Stimulated activated CD8-positive, alpha-beta memory T cell treated with anti-CD3 and anti-CD28 coated beads, Interleukin-4, amount 100 ng/mL, for 4 hours (primary cell): ENCODE measurements around the gene COMT.
A peak's percentile ranks its signal among the peaks of the same experiment; 100 is the strongest.
"Not testable (repeated sequence)": the region's sequence is repeated elsewhere in the genome, so short reads cannot be mapped to it uniquely, and the experiment has no call there.

Source experiments
- DNase-seq, 2 donors: peaks; one replicate each; pipeline ENCODE4 v3.0.0-alpha.2; 2020; ENCODE audit warnings: low read depth in 2 of 2, low spot score in 1 of 2

Gene COMT

GRCh38 chr22:19941365-19942082, at the start of gene COMT, which contains the start of gene TXNRD2:
TSS of gene COMT (plus strand) at chr22:19941772. CDS start at chr22:19962527, 20,755 bp downstream.
TSS of gene TXNRD2 (minus strand) at chr22:19941818. CDS start at chr22:19941803, 15 bp downstream.
- DNase-seq: peak; percentile 35 to 37

GRCh38 chr22:19892257-19892879, 49.2 kb upstream of the COMT start:
- DNase-seq: peak in 1 of 2 donors; percentile 10

- DNase-seq: no peak
Observed at GRCh38 chr22:19892925-19893324, 48.6 kb upstream of the COMT start.

- DNase-seq: no peak
Observed at GRCh38 chr22:19893363-19893762, 48.2 kb upstream of the COMT start.

GRCh38 chr22:19895160-19895849, 46.3 kb upstream of the COMT start:
- DNase-seq: no peak

DNA sequence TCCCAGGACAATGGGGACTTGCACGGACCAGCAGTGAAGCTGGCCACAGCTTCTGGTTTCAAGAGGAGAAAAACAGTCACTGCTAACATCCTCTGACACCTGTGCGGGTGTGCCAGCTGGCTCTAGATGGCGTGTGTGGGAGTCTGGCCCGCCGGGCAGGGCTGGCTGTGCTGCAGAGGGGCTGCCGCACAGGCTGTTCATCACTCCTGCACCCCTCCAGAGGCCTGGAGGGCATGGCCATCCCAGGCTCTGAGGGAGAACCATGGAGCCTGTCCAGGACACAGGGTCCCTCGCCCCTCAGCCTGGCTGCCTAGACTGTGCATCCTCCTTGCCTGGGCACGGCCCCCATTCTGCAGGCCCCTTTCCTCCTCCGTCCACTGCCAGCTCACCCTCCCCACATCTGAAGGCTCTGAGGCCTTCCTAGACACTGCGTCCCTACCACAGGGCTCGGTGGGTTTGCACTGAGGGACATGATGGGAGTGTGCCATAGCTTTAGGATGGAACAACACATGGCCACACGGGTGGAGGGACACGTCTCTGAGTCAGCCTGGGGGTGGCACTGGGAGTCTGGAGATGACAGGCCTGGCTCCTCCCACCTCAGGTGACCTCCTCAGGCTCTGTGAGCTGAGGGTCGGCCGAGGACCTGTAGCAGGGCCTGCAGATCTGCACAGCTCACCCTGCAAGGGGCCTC, 44.8 kb upstream of the COMT start:
- no peak for DNase-seq

GRCh38 chr22:19897726-19898125, 43.8 kb upstream of the COMT start:
- DNase-seq: no peak

DNA sequence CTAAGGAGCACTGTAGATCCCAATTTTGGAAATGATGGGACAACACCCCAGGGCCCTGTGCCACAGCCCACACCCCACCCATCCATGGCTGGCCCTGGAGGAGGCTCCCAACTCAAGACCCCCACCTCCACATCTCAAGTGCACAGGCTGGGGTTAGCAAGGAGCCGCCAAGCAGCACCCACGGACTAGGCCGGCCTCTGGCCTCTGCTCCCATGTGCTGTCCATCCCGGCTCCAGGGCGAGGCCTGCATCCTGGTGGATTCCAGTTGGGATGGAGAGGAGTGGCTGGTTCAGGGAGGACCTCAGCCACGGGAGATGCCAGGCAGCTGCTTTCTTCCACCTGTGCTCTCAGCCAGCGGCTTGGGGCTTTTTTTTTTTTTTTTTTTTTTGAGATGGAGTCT, 43.4 kb upstream of the COMT start:
- DNase-seq: no peak

GRCh38 chr22:19898831-19899567, 42.6 kb upstream of the COMT start:
- DNase-seq: no peak

- DNase-seq: no peak
Observed at GRCh38 chr22:19900707-19901436, 40.7 kb upstream of the COMT start.

GRCh38 chr22:19901577-19902244, 39.9 kb upstream of the COMT start:
- DNase-seq: no peak

DNA sequence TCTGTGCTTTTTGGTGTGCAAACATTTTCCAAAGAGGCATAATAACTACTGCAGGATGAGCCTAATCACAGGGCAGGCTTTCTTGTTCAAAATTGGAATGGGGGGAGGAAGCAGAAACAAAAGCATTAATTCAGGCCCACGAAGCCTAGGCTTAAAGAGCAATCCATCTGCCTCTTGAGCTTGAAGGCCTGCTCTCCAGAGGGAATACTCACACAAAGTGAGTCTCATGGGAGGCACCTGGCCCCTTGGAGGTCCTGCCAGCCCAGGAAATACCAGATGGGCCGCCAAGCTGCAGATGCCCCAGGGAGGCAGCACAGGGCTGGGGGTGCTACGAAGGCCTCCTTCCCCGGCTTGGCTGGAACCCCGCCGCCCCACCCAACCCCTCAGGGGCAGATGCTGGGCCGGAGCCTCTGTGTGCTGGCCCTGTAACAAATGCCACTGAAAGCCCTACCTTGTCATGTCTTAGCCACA, 39.3 kb upstream of the COMT start:
- DNase-seq: no peak

DNA sequence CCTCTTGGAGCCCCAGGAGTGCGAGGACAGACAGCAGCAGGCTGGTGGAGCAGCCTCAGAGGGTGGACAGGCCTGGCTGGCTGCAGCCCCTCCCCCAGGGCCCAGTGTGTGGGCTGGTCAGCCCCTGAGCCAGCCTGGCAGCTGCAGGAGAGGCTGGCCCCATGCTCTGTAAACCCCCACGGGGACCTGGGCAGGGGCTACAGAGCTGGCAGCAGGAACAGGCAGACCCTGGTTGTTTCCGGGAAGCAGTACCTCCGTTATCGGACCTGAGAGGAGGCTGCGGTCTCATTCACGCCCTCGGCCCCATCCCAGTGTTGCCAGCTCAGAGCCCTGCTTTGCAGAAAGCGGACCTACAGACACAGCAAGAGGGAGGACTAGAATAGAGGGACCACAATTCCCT, 38.5 kb upstream of the COMT start:
- no peak for DNase-seq

DNA sequence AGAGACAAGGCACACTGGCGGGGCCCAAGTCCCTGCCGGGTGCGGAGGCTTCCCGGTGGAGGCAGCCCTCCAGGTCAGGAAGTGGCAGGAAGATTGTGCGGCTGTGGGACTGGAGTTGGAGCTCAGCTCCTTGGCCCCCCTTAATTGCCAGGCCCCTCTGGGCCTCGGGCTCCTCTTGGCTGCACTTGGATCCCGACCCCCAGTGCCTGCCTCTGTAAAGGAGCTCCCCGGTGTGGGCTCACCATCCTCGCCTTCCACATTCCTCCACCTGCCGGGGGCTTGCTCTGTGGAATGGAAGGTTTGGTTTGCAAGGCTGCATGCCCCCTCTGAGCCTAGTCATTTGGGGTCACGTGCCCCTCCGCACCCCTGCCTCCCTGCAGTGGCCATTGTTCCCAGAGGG, 38.1 kb upstream of the COMT start:
- DNase-seq: no peak

- DNase-seq: no peak
Observed at GRCh38 chr22:19904174-19904856, 37.3 kb upstream of the COMT start.

- no peak for DNase-seq
Observed at GRCh38 chr22:19904935-19905334, 36.6 kb upstream of the COMT start.

GRCh38 chr22:19905347-19906276, 36.0 kb upstream of the COMT start:
- no peak for DNase-seq

DNA sequence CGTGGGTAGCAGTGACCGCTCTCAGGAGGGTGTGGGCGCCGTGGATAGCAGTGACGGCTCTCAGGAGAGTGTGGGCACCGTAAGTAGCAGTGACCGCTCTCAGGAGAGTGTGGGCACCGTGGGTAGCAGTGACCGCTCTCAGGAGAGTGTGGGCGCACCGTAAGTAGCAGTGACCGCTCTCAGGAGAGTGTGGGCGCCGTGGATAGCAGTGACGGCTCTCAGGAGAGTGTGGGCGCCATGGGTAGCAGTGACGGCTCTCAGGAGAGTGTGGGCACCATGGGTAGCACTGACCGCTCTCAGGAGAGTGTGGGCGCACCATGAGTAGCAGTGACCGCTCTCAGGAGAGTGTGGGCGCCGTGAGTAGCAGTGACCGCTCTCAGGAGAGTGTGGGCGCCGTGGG, 34.7 kb upstream of the COMT start:
- not testable (repeated sequence) for DNase-seq
